HG02571 (cell line): ENCODE measurements around the gene VPS35L.
A peak's percentile ranks its signal among the peaks of the same experiment; 100 is the strongest.

ENCODE experiments used
- ATAC-seq: cut with Tn5 transposase; IDR thresholded peaks from one replicate; pipeline ENCODE4 v1.9.1; 2021; ENCODE audit warnings: mild to moderate bottlenecking, moderate library complexity; ENCODE audit not compliant: unreplicated experiment

The VPS35L gene, protein sequence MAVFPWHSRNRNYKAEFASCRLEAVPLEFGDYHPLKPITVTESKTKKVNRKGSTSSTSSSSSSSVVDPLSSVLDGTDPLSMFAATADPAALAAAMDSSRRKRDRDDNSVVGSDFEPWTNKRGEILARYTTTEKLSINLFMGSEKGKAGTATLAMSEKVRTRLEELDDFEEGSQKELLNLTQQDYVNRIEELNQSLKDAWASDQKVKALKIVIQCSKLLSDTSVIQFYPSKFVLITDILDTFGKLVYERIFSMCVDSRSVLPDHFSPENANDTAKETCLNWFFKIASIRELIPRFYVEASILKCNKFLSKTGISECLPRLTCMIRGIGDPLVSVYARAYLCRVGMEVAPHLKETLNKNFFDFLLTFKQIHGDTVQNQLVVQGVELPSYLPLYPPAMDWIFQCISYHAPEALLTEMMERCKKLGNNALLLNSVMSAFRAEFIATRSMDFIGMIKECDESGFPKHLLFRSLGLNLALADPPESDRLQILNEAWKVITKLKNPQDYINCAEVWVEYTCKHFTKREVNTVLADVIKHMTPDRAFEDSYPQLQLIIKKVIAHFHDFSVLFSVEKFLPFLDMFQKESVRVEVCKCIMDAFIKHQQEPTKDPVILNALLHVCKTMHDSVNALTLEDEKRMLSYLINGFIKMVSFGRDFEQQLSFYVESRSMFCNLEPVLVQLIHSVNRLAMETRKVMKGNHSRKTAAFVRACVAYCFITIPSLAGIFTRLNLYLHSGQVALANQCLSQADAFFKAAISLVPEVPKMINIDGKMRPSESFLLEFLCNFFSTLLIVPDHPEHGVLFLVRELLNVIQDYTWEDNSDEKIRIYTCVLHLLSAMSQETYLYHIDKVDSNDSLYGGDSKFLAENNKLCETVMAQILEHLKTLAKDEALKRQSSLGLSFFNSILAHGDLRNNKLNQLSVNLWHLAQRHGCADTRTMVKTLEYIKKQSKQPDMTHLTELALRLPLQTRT

DNA sequence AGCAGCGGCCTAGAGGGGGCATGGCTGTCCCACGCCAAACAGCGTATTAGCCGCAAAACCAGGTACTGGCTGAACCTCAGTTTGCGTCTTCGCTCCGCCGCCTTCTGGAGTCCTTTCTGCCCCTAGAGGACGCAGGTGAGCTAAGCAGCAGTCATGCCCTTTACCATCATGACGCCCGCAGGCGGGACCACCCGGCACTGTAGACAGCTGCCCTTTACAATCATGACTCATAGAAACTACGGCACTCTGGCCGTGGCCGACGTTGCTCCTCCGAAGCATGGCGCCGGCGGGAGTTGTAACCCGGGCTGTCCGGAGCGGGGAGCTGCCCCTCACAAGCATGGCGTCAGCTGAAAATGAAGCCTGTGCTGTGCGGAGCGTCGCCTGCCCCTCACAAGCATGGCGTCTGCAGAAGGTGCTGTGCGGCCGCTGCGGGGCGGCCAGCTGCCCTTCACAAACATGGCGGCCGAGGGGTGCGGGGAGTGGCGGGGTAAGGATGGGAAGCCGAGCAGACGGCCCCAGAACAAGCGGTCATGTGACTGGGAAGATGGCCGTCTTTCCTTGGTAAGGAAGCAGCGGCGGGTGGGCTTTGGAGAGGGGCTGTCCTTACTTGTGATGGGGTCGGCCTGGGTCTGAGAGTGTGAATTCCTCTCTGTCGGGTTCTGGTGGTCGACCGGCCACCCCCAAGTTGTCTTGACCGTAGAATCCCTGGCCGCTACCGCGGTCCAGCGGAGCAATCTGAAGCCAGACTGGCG, at the start of gene VPS35L:
Gene VPS35L, plus strand, starts transcription at position 518 of the 752 bp plus-strand sequence. Its CDS starts 27 bp downstream, at position 545.
- ATAC-seq, result peak; percentile 94

GRCh38 chr16:19506965-19507364, 48.5 kb upstream of the VPS35L start:
- ATAC-seq, result no peak

GRCh38 chr16:19507867-19508266, 47.6 kb upstream of the VPS35L start:
- ATAC-seq, result no peak

DNA sequence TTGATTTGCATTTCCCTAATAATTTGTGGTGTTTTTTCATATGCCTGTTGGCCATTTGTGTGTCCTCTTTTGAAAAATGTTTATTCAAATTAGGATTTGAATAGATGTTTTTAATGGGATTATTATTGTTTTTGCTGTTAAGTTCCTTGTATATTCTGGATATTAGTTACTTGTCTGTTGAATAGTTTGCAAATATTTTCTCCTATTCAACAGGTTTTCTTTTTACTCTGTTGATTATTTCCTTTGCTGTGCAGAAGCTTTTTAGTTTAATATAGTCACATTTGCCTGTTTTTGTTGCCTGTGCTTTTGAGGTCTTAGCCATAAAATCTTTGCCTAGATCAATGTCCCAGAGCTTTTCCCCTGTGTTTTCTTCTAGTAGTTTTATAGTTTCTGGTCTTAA, 43.2 kb upstream of the VPS35L start:
- ATAC-seq, result no peak

GRCh38 chr16:19513377-19514053, 42.0 kb upstream of the VPS35L start:
- no peak for ATAC-seq

- ATAC-seq, result no peak
Measured at GRCh38 chr16:19515757-19516156, 39.7 kb upstream of the VPS35L start.

DNA sequence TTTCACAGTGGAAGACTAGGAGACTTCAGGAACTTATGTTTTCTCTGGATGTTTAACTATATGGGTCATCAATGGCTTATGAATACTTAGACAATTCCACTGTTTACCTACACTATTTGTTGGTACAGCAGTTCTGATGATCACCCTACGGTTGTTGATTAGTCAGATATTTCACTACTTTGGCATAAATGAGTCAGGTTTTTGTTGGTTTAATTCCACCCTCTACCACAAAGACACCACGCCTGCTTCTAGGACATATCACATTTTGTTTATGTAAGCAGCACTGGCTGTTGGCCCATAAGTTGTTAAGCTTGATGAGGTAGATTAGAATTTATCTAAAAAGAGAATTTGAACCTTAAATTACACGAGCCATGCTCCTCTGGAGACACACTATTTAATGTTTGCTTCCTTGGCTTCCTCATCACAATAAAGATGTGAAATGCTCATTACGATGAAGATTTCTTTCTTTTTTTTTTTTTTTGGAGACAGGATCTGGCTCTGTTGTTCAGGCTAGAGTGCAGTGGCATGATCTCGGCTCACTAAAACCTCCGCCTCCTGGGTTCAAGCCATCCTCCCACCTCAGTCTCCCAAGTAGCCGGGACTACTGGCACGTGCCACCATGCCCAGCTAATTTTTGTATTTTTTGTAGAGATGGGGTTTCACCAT, 37.9 kb upstream of the VPS35L start:
- ATAC-seq, result no peak

- no peak for ATAC-seq
Measured at GRCh38 chr16:19518388-19518787, 37.1 kb upstream of the VPS35L start.

DNA sequence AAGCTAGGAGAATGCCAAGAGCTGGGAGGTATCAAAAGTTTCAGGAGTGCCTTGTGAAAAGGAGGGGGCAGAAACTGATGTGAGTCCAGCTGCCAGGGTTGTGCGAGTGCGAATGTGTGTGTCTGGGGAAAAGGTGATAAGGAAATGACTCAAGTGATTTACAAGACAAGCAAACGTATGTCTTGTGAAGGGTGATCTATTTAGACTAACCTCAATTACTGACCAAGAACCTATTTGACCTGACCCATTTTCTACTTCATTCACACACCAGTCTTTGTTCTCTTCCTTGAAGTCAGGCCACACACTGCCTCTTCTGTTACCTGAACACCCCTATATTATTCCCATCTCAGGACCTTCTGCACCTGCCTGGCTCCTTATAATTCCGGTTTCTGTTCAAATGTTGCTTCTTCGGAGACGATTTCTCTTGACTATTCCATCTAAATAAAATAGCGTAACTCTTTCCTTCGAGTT, 34.6 kb upstream of the VPS35L start:
- ATAC-seq, result no peak

GRCh38 chr16:19521471-19522396, 33.8 kb upstream of the VPS35L start, which contains the start of gene GDE1:
Gene GDE1 (minus strand): TSS chr16:19522098. CDS start chr16:19521964, 134 bp downstream.
- ATAC-seq, result peak; percentile 79

- ATAC-seq, result no peak
Measured at GRCh38 chr16:19522397-19522732, 33.1 kb upstream of the VPS35L start.

- ATAC-seq, result no peak
Measured at GRCh38 chr16:19522760-19523159, 32.7 kb upstream of the VPS35L start.

DNA sequence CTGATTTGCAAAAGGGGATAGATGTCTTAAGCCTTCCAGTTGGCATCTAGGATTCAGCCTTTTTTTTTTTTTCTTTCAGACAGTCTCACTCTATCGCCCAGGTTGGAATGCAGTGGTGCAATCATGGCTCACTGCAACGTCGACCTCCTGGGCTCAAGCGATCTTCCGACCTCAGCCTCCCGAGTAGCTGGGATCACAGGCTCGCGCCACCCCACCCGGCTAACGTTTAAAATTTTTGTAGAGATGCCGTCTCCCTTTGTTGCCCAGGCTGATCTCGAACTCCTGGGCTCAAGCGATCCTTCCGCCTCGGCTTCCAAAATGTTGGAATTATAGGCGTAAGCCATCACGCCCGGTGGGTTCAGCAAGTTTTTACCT, 32.3 kb upstream of the VPS35L start:
- no peak for ATAC-seq

DNA sequence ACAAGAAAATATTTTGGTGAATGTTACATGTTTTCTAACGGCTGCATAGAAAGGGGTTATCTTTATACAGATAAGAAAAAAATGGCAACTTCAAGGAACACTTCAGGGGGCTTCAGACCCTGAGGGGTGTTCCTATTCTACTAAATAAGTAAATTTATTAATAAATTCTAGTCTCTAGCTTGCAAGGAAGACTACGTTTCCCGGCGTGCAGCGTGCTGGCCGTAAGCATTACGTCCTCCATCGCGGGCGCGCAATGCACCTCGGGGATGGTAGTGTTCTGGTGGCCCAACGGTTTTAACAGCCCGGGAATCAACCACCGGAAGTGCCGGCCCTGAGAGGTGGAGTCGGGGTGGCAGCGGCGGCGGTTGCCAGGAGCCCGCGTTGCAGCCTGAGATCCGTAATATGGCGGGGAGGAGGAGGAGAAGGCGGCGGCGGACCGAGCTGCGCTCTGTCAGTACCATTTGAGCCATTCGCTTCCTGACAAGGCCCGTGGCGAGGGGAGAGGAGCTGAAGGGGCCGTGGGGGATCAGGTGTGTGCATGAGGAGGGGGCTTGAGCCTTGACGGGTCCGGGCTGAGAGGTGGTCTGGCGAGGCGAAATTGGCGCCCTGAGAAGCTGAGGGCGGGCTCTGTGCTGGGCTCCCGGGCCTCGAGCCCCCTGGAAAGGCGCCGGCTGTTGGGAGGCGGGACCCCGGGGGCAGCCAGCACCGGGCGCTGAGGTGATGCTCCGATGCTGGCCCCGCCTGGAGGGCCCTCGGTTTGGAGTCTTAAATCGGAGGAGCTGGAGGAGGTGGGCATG, 31.7 kb upstream of the VPS35L start, which contains the start of gene CCP110:
Gene CCP110, plus strand, starts transcription at position 384 of the 797 bp plus-strand sequence. CDS start 3,940 bp downstream, outside the sequence.
- peak; percentile 67 for ATAC-seq

GRCh38 chr16:19524356-19524615, 31.2 kb upstream of the VPS35L start:
- ATAC-seq, result no peak

DNA sequence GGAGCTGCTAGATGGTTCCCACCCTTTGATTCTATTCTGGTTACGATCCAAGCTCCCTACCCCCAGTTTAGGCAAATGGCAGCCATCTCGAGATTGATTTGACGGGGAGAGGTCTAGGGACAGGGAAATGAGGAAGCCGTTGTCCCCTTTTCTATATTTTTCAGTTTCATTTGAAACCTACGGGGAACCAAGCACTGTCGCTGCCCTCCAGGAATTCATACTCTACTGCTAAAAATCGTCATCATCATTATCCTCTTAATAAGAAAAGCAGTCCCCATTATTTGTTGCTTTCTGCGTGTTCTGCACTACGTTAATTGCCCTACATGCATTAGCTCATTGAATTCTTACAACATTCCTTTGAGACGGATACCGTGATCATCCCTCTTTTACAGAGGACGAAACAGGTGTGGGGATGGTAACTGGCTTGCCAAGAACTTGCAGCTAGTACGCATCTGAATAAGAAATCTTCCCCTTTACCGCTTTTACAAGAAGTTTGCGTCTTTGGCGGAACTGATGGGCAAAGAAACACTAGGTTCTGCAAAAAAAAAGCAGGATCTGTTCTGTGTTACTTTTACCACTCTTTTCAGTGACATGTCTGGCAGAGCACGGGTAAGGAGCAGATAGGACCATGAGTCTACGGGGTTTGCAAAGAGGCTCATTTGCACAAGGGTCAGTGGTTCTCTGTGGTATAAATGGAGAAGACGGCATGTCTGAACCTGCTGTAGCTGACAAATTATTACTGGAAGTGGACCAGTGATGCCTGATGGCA, 30.7 kb upstream of the VPS35L start:
- ATAC-seq, result no peak

GRCh38 chr16:19525385-19525723, 30.1 kb upstream of the VPS35L start:
- ATAC-seq, result no peak
